ENCODE results near the gene LSM14B. TPM values are rescaled to one million over a fixed set of nuclear protein-coding genes. Genes with fewer than 3 reads are reported as not detected.
A peak's percentile ranks its signal among the peaks of the same experiment; 100 is the strongest.

LSM14B gene
- total RNA-seq, 1 experiment from 2014 or later = 51.8 TPM

GRCh38 chr20:62139636-62140035, 17.4 kb downstream of the LSM14B start:
- Histone ChIP-seq H3K9me2 (replicated peaks; ENCODE audit: low read length) (no peaks in the 10 kb centered on the region), H4K20me1 (ENCODE audit: low read length) (peaks cover 60% of the 10 kb centered on the region), H3K9ac (ENCODE audit: low read length) (no peak overlapping the region), H3K27ac (ENCODE audit: low read length) (no peak overlapping the region), H3F3A (ENCODE audit: low read length, unreplicated experiment) (no peaks in the 10 kb centered on the region), H3K27me3 (ENCODE audit: low read length) (no peaks in the 10 kb centered on the region), H3K4me1 (ENCODE audit: insufficient read depth, low read length) (peaks cover 13% of the 10 kb centered on the region), H3K9me3 (ENCODE audit: low read length) (no peaks in the 10 kb centered on the region), H3K4me2 (ENCODE audit: low read length) (no peak overlapping the region), H3K4me3 (ENCODE audit: low read length) (no peak overlapping the region), H2AFZ (ENCODE audit: low read length) (no peak overlapping the region), H3K79me2 (ENCODE audit: low read length) (peaks cover 49% of the 10 kb centered on the region), H3K36me3 (ENCODE audit: low read depth, low read length) (peaks cover 62% of the 10 kb centered on the region)
- CTCF ChIA-PET = no interaction called here
- intact Hi-C loops (cut with micrococcal nuclease) = no loop called here
- DNase-seq (no peak), ATAC-seq (no peak)
- no TSS peak for BruUV-seq (replicated peaks)
- POLR2A ChIA-PET (ENCODE audit: unreplicated experiment) = no interaction called here
- TF ChIP-seq EZH2phosphoT487 (IDR thresholded peaks at IDR 0.05; ENCODE audit: borderline replicate concordance, low read length) (no peak), EZH2 (IDR thresholded peaks at IDR 0.05; ENCODE audit: low read length, unreplicated experiment) (no peak), CTCF (conservative IDR thresholded peaks at IDR 0.05; ENCODE audit: low read depth, low read length) (no peak)

- H3K9me3 ChIP-seq (ENCODE audit: low read length) = no peaks in the 10 kb centered on the region
- H3F3A ChIP-seq (ENCODE audit: low read length, unreplicated experiment) = no peaks in the 10 kb centered on the region
- ATAC-seq (no peak), DNase-seq (no peak)
- peaks cover 24% of the 10 kb centered on the region for H3K4me1 ChIP-seq (ENCODE audit: insufficient read depth, low read length)
- intact Hi-C loops (cut with micrococcal nuclease) = no loop called here
- H3K9me2 ChIP-seq (replicated peaks; ENCODE audit: low read length) = no peaks in the 10 kb centered on the region
- no peak overlapping the region for H3K9ac ChIP-seq (ENCODE audit: low read length)
- H3K27me3 ChIP-seq (ENCODE audit: low read length) = no peaks in the 10 kb centered on the region
- BruUV-seq (replicated peaks) = no TSS peak
- ChIA-PET POLR2A (ENCODE audit: unreplicated experiment) (no interaction called here), CTCF (no interaction called here)
- H3K79me2 ChIP-seq (ENCODE audit: low read length) = peaks cover 62% of the 10 kb centered on the region
- peak overlapping the region; percentile 85 for H3K4me3 ChIP-seq (ENCODE audit: low read length)
- H3K27ac ChIP-seq (ENCODE audit: low read length) = no peak overlapping the region
- H4K20me1 ChIP-seq (ENCODE audit: low read length) = peaks cover 65% of the 10 kb centered on the region
- TF ChIP-seq EZH2 (IDR thresholded peaks at IDR 0.05; ENCODE audit: low read length, unreplicated experiment) (no peak), CTCF (conservative IDR thresholded peaks at IDR 0.05; ENCODE audit: low read depth, low read length) (no peak), EZH2phosphoT487 (IDR thresholded peaks at IDR 0.05; ENCODE audit: borderline replicate concordance, low read length) (no peak)
- peak overlapping the region; percentile 92 for H3K4me2 ChIP-seq (ENCODE audit: low read length)
- H3K36me3 ChIP-seq (ENCODE audit: low read depth, low read length) = peaks cover 51% of the 10 kb centered on the region
- no peak overlapping the region for H2AFZ ChIP-seq (ENCODE audit: low read length)
These were observed 18.7 kb downstream of the LSM14B start for GRCh38 chr20:62141043-62141396.

- Histone ChIP-seq H3K36me3 (ENCODE audit: low read depth, low read length) (peaks cover 45% of the 10 kb centered on the region), H3K9me3 (ENCODE audit: low read length) (no peaks in the 10 kb centered on the region), H3K4me2 (ENCODE audit: low read length) (peak overlapping the region; percentile 92), H3K9me2 (replicated peaks; ENCODE audit: low read length) (no peaks in the 10 kb centered on the region), H3K4me3 (ENCODE audit: low read length) (peak overlapping the region; percentile 85), H3K9ac (ENCODE audit: low read length) (peak overlapping the region; percentile 91), H2AFZ (ENCODE audit: low read length) (no peak overlapping the region), H3K27me3 (ENCODE audit: low read length) (no peaks in the 10 kb centered on the region), H4K20me1 (ENCODE audit: low read length) (peaks cover 63% of the 10 kb centered on the region), H3F3A (ENCODE audit: low read length, unreplicated experiment) (no peaks in the 10 kb centered on the region), H3K79me2 (ENCODE audit: low read length) (peaks cover 69% of the 10 kb centered on the region), H3K27ac (ENCODE audit: low read length) (no peak overlapping the region), H3K4me1 (ENCODE audit: insufficient read depth, low read length) (peaks cover 24% of the 10 kb centered on the region)
- intact Hi-C loops (cut with micrococcal nuclease) = no loop called here
- ChIA-PET POLR2A (ENCODE audit: unreplicated experiment) (no interaction called here), CTCF (interaction anchor here (0.6 to 1.2 kb wide), 4 partner anchors 18 to 131 kb away, joined by 3 to 5 read pairs (median 4); no protein-coding TSS in a partner anchor)
- no peak for TF ChIP-seq EZH2phosphoT487 (IDR thresholded peaks at IDR 0.05; ENCODE audit: borderline replicate concordance, low read length)
- peak; percentile 76 for TF ChIP-seq CTCF (conservative IDR thresholded peaks at IDR 0.05; ENCODE audit: low read depth, low read length)
- TSS peak; percentile 35 for BruUV-seq (replicated peaks)
- ATAC-seq (peak; percentile 9), DNase-seq (peak; percentile 41)
These were observed 19.3 kb downstream of the LSM14B start for GRCh38 chr20:62141397-62142251.
